Mucosa of descending colon (tissue), 3 donors: ENCODE measurements around the gene B4GALNT4. TPM values are rescaled to one million over a fixed set of nuclear protein-coding genes. Genes with fewer than 3 reads are reported as not detected.
A peak's percentile ranks its signal among the peaks of the same experiment; 100 is the strongest.
"Not testable (repeated sequence)": the region's sequence is repeated elsewhere in the genome, so short reads cannot be mapped to it uniquely, and the experiment has no call there.

Source experiments
- ATAC-seq: fragments of 200-7000 bp; cut with Tn5 transposase; one replicate; pipeline ENCODE4 v1.9.1; 2020; ENCODE audit warnings: mild to moderate bottlenecking, moderate library complexity
- DNase-seq, 3 donors: peaks; one replicate each; pipeline ENCODE4 v3.0.0-alpha.2; 2020
- H3K36me3 ChIP-seq: fragments of 200-600 bp; one replicate; pipeline ENCODE4 v1.8.0; 2021; ENCODE audit warnings: low read depth, mild to moderate bottlenecking
- H3K4me1 ChIP-seq: fragments of 200-600 bp; one replicate; pipeline ENCODE4 v1.8.0; 2021; ENCODE audit warnings: low read depth, mild to moderate bottlenecking
- H3K4me3 ChIP-seq: fragments of 200-600 bp; one replicate; pipeline ENCODE4 v1.8.0; 2021; ENCODE audit warnings: mild to moderate bottlenecking
- H3K9me3 ChIP-seq: fragments of 200-600 bp; one replicate; pipeline ENCODE4 v1.8.0; 2021; ENCODE audit warnings: mild to moderate bottlenecking
- intact Hi-C, 2 donors: fragments of 100-400 bp; cut with DNase I in 1 of 2; cut with micrococcal nuclease in 1 of 2; formaldehyde crosslinking; loops; one replicate each; pipeline versions ENCODE4 v1.11.0 to v1.11.1; 2022; cut with DNase I, micrococcal nuclease
- total RNA-seq, 3 donors: library from RNA; stranded (reverse); fragmentation: NEBNext Ultra II Directional in 2 of 3; extraction: Animal tissue kit (Norgen Biotek cat#: 25700) in 2 of 3; gene quantifications; one replicate each; pipeline versions ENCODE4 v1.2.1 to v1.2.4, GENCODE V29; 2021 to 2023
- TF ChIP-seq, protein P1 (sequence below): fragments of 200-600 bp; IDR thresholded peaks from one replicate; pipeline ENCODE4 v1.8.0; 2022; ENCODE audit warnings: antibody characterized with exemption, mild to moderate bottlenecking
- donor health status: DM: no; HTN: no; CAD: no; lungs with moderate emphysema.
- donor health status: DM: no; HTN: no; CAD: no.
- donor health status: DM: no; HTN: yes; CAD: no.

B4GALNT4 gene
- total RNA-seq, 3 donors from 2014 or later, result 2.1 to 11.8 (median 2.2) TPM

- TF ChIP-seq, protein P1, sequence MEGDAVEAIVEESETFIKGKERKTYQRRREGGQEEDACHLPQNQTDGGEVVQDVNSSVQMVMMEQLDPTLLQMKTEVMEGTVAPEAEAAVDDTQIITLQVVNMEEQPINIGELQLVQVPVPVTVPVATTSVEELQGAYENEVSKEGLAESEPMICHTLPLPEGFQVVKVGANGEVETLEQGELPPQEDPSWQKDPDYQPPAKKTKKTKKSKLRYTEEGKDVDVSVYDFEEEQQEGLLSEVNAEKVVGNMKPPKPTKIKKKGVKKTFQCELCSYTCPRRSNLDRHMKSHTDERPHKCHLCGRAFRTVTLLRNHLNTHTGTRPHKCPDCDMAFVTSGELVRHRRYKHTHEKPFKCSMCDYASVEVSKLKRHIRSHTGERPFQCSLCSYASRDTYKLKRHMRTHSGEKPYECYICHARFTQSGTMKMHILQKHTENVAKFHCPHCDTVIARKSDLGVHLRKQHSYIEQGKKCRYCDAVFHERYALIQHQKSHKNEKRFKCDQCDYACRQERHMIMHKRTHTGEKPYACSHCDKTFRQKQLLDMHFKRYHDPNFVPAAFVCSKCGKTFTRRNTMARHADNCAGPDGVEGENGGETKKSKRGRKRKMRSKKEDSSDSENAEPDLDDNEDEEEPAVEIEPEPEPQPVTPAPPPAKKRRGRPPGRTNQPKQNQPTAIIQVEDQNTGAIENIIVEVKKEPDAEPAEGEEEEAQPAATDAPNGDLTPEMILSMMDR, result no peak
- Histone ChIP-seq H3K36me3 (no peaks in the 10 kb centered on the region), H3K4me1 (no peaks in the 10 kb centered on the region), H3K4me3 (no peak overlapping the region), H3K9me3 (peaks cover 9% of the 10 kb centered on the region)
- no peak for ATAC-seq
- intact Hi-C loops, result no loop called here
- DNase-seq, result peak in 1 of 3 donors; percentile 16
Measured at GRCh38 chr11:362642-363442, 6.5 kb upstream of the B4GALNT4 start.

DNA sequence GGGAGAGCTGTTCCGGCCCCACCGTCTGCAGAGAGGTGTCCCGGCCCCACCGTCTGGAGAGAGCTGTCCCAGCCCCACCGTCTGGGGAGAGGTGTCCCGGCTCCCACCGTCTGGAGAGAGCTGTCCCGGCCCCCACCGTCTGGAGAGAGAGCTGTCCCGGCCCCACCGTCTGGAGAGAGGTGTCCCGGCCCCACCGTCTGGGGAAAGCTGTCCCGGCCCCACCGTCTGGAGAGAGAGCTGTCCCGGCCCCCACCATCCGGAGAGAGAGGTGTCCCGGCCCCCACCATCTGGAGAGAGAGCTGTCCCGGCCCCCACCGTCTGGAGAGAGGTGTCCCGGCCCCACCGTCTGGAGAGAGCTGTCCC is 5.9 kb upstream of the B4GALNT4 start:
- H3K9me3 ChIP-seq, ATAC-seq, H3K4me1 ChIP-seq, H3K4me3 ChIP-seq, intact Hi-C loops, H3K36me3 ChIP-seq: not testable (repeated sequence)
- DNase-seq, result peak in 2 of 3 donors; percentile 15 to 44

- H3K9me3 ChIP-seq, result peaks cover 9% of the 10 kb centered on the region
- TF ChIP-seq, protein P1, result peak; percentile 35
- DNase-seq (peak; percentile 82 to 89 (median 89)), ATAC-seq (peak; percentile 99)
- no peak overlapping the region for H3K4me3 ChIP-seq
- H3K4me1 ChIP-seq, result peaks cover 2% of the 10 kb centered on the region
- intact Hi-C loops, result no loop called here
- H3K36me3 ChIP-seq, result no peaks in the 10 kb centered on the region
Measured at GRCh38 chr11:363948-364761, 5.1 kb upstream of the B4GALNT4 start.

DNA sequence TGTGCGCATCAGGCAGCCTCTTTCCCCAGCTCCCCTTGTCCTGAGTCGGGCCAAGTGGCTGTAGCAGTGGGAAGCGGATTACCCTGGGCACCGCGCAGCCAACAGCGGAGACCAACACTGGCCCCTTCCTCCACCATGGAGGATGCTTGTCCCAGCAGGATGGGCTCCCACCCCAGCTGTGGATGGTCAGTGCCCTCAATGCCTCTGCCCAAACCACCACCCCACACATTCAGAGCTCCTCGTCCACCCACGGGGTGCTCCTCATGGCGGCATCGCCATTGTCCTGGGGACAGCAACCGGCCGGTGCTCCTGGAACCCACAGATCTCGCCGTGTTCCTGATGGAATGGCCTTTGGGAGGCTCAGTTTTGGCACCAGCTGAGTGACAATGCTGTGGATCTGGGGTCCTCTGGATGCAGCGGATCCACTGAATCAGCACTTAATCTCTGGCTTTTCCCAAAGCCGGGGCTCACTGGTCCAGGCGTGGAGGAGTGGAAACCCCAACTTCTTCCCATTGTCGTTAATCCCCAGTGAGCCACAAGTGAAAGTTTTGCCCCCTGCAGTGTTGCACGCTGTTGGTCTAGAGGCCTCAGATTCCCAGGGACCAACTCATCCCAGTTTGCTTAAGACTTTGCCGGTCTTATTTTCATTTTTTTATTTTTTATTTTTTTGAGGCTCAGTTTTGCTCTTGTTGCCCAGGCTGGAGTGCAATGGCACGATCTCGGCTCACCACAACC is 4.1 kb upstream of the B4GALNT4 start:
- ATAC-seq, result no peak
- H3K36me3 ChIP-seq, result no peaks in the 10 kb centered on the region
- intact Hi-C loops, result no loop called here
- no peak overlapping the region for H3K4me3 ChIP-seq
- peak in 1 of 3 donors; percentile 15 for DNase-seq
- TF ChIP-seq, protein P1, result no peak
- H3K9me3 ChIP-seq, result peaks cover 9% of the 10 kb centered on the region
- H3K4me1 ChIP-seq, result peaks cover 2% of the 10 kb centered on the region

GRCh38 chr11:365831-366230 is 3.5 kb upstream of the B4GALNT4 start:
- no peak overlapping the region for H3K4me3 ChIP-seq
- TF ChIP-seq, protein P1, result no peak

More at GRCh38 chr11:365831-366230, 3.5 kb upstream of the B4GALNT4 start:
- Histone ChIP-seq H3K4me1 (peaks cover 2% of the 10 kb centered on the region), H3K9me3 (peaks cover 5% of the 10 kb centered on the region), H3K36me3 (no peaks in the 10 kb centered on the region)
- ATAC-seq (no peak), DNase-seq (peak in 1 of 3 donors; percentile 17)
- intact Hi-C loops, result no loop called here
